Colonic mucosa (tissue), 4 donors: ENCODE measurements around the gene CHCHD1. TPM values are rescaled to one million over a fixed set of nuclear protein-coding genes. Genes with fewer than 3 reads are reported as not detected.

Experiments used
- DNase-seq: peaks from one replicate; pipeline ENCODE4 v3.0.0-alpha.2; 2020
- H3K27ac ChIP-seq: fragments of 200-600 bp; one replicate; pipeline ENCODE4 v1.8.0; 2021
- H3K27me3 ChIP-seq: fragments of 200-600 bp; one replicate; pipeline ENCODE4 v1.8.0; 2021
- H3K36me3 ChIP-seq: fragments of 200-600 bp; one replicate; pipeline ENCODE4 v1.8.0; 2021
- H3K4me1 ChIP-seq: fragments of 200-600 bp; one replicate; pipeline ENCODE4 v1.8.0; 2021; ENCODE audit warnings: mild to moderate bottlenecking
- H3K4me3 ChIP-seq: fragments of 200-600 bp; one replicate; pipeline ENCODE4 v1.8.0; 2021
- H3K9ac ChIP-seq, 2 donors: one replicate each; pipeline ENCODE4 v1.7.0; 2013; ENCODE audit warnings: control low read depth in 2 of 2, low read depth in 2 of 2, low read length in 2 of 2
- H3K9me3 ChIP-seq: fragments of 200-600 bp; one replicate; pipeline ENCODE4 v1.8.0; 2021
- CTCF ChIP-seq: fragments of 200-600 bp; IDR thresholded peaks from one replicate; pipeline ENCODE4 v1.8.0; 2022; ENCODE audit warnings: antibody characterized with exemption, mild to moderate bottlenecking
- intact Hi-C: fragments of 100-400 bp; cut with DNase I; formaldehyde crosslinking; loops from one replicate; pipeline ENCODE4 v1.14.1; 2022
- total RNA-seq, 2 donors: library from RNA; stranded (reverse); fragmentation: NEBNext Ultra II Directional in 1 of 2; extraction: Animal tissue kit (Norgen Biotek cat#: 25700) in 1 of 2; gene quantifications; one replicate each; pipeline ENCODE4 v1.2.1, GENCODE V29; 2021
- donor health status: healthy.
- donor health status: DM: no; HTN: no; CAD: no.
- donor health status: DM: no; HTN: no; CAD: no.

Gene CHCHD1
- total RNA-seq, 2 donors from 2014 or later = 33.7 to 48.5 TPM

- intact Hi-C loops = no loop called here
- DNase-seq = no peak
- no peaks in the 10 kb centered on the region for H3K36me3 ChIP-seq
- H3K9ac ChIP-seq = no peak overlapping the region
- H3K27ac ChIP-seq = no peak overlapping the region
- H3K4me1 ChIP-seq = no peaks in the 10 kb centered on the region
- H3K9me3 ChIP-seq = no peaks in the 10 kb centered on the region
- H3K4me3 ChIP-seq = no peak overlapping the region
- no peaks in the 10 kb centered on the region for H3K27me3 ChIP-seq
- TF ChIP-seq CTCF = no peak
Observed at GRCh38 chr10:73812657-73813056, 30.8 kb downstream of the CHCHD1 start.

GRCh38 chr10:73813333-73813732 lies 31.5 kb downstream of the CHCHD1 start:
- H3K27ac ChIP-seq = no peak overlapping the region
- intact Hi-C loops = no loop called here
- no peaks in the 10 kb centered on the region for H3K36me3 ChIP-seq
- DNase-seq = no peak
- no peaks in the 10 kb centered on the region for H3K9me3 ChIP-seq
- H3K4me3 ChIP-seq = no peak overlapping the region
- TF ChIP-seq CTCF = no peak
- H3K4me1 ChIP-seq = no peaks in the 10 kb centered on the region
- H3K9ac ChIP-seq = no peak overlapping the region
- no peaks in the 10 kb centered on the region for H3K27me3 ChIP-seq

- H3K9me3 ChIP-seq = no peaks in the 10 kb centered on the region
- no peak overlapping the region for H3K4me3 ChIP-seq
- H3K27me3 ChIP-seq = no peaks in the 10 kb centered on the region
- no peak for TF ChIP-seq CTCF
- no peak overlapping the region for H3K27ac ChIP-seq
- no peak overlapping the region for H3K9ac ChIP-seq
- no peaks in the 10 kb centered on the region for H3K36me3 ChIP-seq
- no peak for DNase-seq
- intact Hi-C loops = no loop called here
- peaks cover under 1% of the 10 kb centered on the region for H3K4me1 ChIP-seq
Observed at GRCh38 chr10:73814276-73814895, 32.5 kb downstream of the CHCHD1 start.

GRCh38 chr10:73814896-73815718 lies 33.3 kb downstream of the CHCHD1 start:
- H3K9ac ChIP-seq = no peak overlapping the region
- intact Hi-C loops = no loop called here
- no peak for TF ChIP-seq CTCF

GRCh38 chr10:73815719-73816030 lies 33.8 kb downstream of the CHCHD1 start:
- no peaks in the 10 kb centered on the region for H3K27me3 ChIP-seq
- H3K9ac ChIP-seq = no peak overlapping the region
- peaks cover 8% of the 10 kb centered on the region for H3K4me1 ChIP-seq
- H3K9me3 ChIP-seq = no peaks in the 10 kb centered on the region
- no peak overlapping the region for H3K4me3 ChIP-seq
- DNase-seq = no peak
- TF ChIP-seq CTCF = no peak
- H3K36me3 ChIP-seq = no peaks in the 10 kb centered on the region
- intact Hi-C loops = no loop called here
- no peak overlapping the region for H3K27ac ChIP-seq

More at GRCh38 chr10:73814896-73815718, 33.3 kb downstream of the CHCHD1 start:
- H3K9me3 ChIP-seq = no peaks in the 10 kb centered on the region
- H3K4me1 ChIP-seq = peaks cover 8% of the 10 kb centered on the region
- no peak overlapping the region for H3K4me3 ChIP-seq
- no peak overlapping the region for H3K27ac ChIP-seq
- no peaks in the 10 kb centered on the region for H3K36me3 ChIP-seq
- DNase-seq = no peak
- H3K27me3 ChIP-seq = no peaks in the 10 kb centered on the region
